DOHH2 (cell line): Measurements from ENCODE around the gene RALGAPB.

Experiments used
- H3F3A ChIP-seq: fragments of 200-600 bp; sonication (generic), shearing (Covaris generic); 2 replicates; pipeline ENCODE4 v1.6.0; 2016; ENCODE audit warnings: antibody characterized with exemption, mild to moderate bottlenecking; ENCODE audit not compliant: control insufficient read depth, insufficient read depth
- H3K27ac ChIP-seq: fragments of 200-600 bp; sonication (generic); 2 replicates; pipeline ENCODE4 v1.5.1; 2014; ENCODE audit warnings: low read depth, mild to moderate bottlenecking, low read length, moderate library complexity
- H3K27me3 ChIP-seq: fragments of 200-600 bp; sonication (generic); 2 replicates; pipeline ENCODE4 v1.6.1; 2014; ENCODE audit warnings: mild to moderate bottlenecking, low read length, mixed read lengths; ENCODE audit not compliant: control insufficient read depth
- H3K36me3 ChIP-seq: fragments of 200-600 bp; sonication (generic); 2 replicates; pipeline ENCODE4 v1.6.1; 2014; ENCODE audit warnings: mild to moderate bottlenecking, low read length, moderate library complexity, mixed read lengths; ENCODE audit not compliant: control insufficient read depth
- H3K4me1 ChIP-seq: fragments of 200-600 bp; sonication (generic); 2 replicates; pipeline ENCODE4 v1.6.1; 2014; ENCODE audit warnings: mild to moderate bottlenecking, low read length, mixed read lengths; ENCODE audit not compliant: control insufficient read depth
- H3K4me2 ChIP-seq: fragments of 200-600 bp; sonication (generic); 2 replicates; pipeline ENCODE4 v1.6.0; 2014; ENCODE audit warnings: mild to moderate bottlenecking, low read length, moderate library complexity
- H3K4me3 ChIP-seq: fragments of 200-600 bp; sonication (generic); 2 replicates; pipeline ENCODE4 v1.5.1; 2014; ENCODE audit warnings: mild to moderate bottlenecking, low read length, mixed read lengths
- H3K79me2 ChIP-seq: fragments of 200-600 bp; sonication (generic); 2 replicates; pipeline ENCODE4 v1.6.1; 2014; ENCODE audit warnings: mild to moderate bottlenecking, low read length, mixed read lengths; ENCODE audit not compliant: control insufficient read depth
- H3K9me2 ChIP-seq: fragments of 200-600 bp; sonication (generic); replicated peaks from 2 replicates; pipeline ENCODE4 v1.6.1; 2014; ENCODE audit warnings: mild to moderate bottlenecking, low read length, mixed read lengths; ENCODE audit not compliant: control insufficient read depth
- H3K9me3 ChIP-seq: fragments of 200-600 bp; sonication (generic); 2 replicates; pipeline ENCODE4 v1.6.1; 2014; ENCODE audit warnings: antibody characterized with exemption, low read length, mixed read lengths; ENCODE audit not compliant: control insufficient read depth, insufficient read depth
- H4K20me1 ChIP-seq: fragments of 200-600 bp; sonication (generic); 2 replicates; pipeline ENCODE4 v1.6.0; 2014; ENCODE audit warnings: low read depth, mild to moderate bottlenecking, antibody characterized with exemption, low read length, moderate library complexity; ENCODE audit not compliant: control insufficient read depth, insufficient read depth
- EZH2phosphoT487 ChIP-seq: fragments of 200-600 bp; sonication (generic); IDR thresholded peaks from 2 replicates; pipeline ENCODE4 v1.6.1; 2017; ENCODE audit warnings: borderline replicate concordance, mild to moderate bottlenecking, antibody characterized with exemption, low read length, moderate library complexity, mixed read lengths
- TF ChIP-seq, protein P1 (sequence below): fragments of 200-600 bp; sonication (generic); IDR thresholded peaks from one replicate; pipeline ENCODE4 v1.5.1; 2014; ENCODE audit warnings: antibody characterized with exemption, mild to moderate bottlenecking, low read depth, low read length; ENCODE audit not compliant: poor library complexity, severe bottlenecking

RALGAPB gene

DNA sequence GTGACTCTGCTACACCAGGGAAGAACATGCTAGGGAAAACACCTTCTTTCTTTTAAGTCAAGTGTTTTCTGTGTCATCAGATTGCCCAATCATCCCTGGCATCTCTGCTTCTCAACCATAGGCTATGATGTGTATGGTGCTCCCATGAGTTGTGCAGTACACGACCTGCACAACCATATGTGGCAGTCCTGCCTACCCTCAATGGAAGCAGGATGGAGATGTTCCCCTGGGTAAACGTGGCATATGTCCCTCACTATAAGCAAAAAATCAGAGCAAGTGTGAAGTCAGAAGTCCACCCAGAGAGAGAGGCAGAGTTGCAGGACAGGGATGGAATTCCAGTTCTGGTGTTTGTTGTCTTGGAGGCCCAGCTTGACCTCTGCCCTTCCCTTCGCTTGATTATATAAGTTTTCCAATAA lies 27.3 kb upstream of the RALGAPB start:
- Histone ChIP-seq H3K27me3 (peaks cover 7% of the 10 kb centered on the region), H4K20me1 (no peaks in the 10 kb centered on the region), H3K4me3 (no peak overlapping the region), H3K9me2 (no peaks in the 10 kb centered on the region), H3F3A (peaks cover 2% of the 10 kb centered on the region; the same call in 1 of the 2 replicates), H3K27ac (no peak overlapping the region), H3K4me2 (no peak overlapping the region), H3K36me3 (peaks cover 31% of the 10 kb centered on the region), H3K79me2 (peaks cover 36% of the 10 kb centered on the region), H3K9me3 (no peaks in the 10 kb centered on the region), H3K4me1 (peaks cover 29% of the 10 kb centered on the region)
- TF ChIP-seq, protein P1, sequence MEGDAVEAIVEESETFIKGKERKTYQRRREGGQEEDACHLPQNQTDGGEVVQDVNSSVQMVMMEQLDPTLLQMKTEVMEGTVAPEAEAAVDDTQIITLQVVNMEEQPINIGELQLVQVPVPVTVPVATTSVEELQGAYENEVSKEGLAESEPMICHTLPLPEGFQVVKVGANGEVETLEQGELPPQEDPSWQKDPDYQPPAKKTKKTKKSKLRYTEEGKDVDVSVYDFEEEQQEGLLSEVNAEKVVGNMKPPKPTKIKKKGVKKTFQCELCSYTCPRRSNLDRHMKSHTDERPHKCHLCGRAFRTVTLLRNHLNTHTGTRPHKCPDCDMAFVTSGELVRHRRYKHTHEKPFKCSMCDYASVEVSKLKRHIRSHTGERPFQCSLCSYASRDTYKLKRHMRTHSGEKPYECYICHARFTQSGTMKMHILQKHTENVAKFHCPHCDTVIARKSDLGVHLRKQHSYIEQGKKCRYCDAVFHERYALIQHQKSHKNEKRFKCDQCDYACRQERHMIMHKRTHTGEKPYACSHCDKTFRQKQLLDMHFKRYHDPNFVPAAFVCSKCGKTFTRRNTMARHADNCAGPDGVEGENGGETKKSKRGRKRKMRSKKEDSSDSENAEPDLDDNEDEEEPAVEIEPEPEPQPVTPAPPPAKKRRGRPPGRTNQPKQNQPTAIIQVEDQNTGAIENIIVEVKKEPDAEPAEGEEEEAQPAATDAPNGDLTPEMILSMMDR, result no peak
- no peak for TF ChIP-seq EZH2phosphoT487

DNA sequence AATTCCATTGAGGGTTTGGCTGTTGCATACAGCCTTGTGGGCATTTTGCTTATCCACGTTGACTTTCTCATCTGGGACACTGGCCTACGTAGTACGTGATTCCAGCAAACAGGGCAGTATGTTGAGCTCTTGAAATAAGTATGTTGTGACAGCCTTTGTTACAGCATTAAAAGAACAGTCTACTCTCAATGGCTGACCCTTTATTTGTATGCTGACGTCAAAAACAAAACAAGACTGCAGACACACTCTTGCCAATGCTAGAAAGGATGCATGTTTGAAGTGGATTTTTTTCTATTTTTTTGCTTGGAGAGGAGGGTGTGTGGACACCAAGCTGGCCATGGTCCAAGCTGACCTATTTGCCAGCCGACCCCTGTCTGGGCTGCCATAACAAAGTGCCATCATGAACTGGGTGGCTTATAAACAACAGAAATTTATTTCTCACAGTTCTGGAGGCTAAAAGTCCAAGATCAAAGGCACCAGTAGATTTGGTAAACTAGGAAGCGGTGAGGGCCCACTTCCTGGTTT lies 26.7 kb upstream of the RALGAPB start:
- peak overlapping the region; percentile 100 for H3K4me2 ChIP-seq
- H3K27ac ChIP-seq, result no peak overlapping the region

DNA sequence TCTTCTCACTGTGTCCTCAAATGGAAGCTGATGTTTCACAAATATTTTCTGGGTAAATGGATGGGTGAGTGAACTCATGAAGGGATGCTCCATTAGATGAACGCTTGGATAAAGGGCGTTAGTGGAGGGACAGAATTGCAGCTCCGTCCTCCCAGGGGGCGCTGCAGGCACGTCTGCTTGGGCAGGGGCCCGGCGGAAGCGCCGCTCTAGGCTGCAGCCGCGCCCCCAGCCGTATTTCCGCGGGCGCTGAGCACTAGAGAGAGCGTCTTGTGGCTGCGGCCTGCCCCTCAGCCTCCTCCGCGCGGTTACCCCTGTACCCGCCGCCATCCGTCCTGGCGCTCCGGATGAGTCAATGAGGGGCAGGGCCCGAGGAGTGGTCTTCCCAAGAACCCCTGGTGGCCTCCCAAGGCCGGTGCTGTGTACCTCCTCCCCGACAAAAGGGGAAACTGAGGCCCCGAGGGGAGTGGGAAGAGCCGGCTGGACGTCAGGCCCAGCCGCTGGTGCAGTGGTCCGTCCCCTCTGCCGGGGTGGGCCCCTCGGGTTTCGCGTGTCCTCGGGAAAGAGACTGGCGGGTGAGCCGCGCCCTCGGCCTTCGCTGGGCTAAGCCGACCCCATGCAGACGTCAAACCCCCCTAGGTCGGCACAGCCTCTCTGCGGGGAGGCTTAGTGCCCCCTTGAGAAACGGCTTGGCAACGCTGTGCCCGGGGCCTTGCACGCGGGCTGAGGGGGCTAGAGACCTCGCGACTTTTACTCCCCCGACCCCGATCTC lies 26.0 kb upstream of the RALGAPB start:
- Histone ChIP-seq H4K20me1 (no peaks in the 10 kb centered on the region), H3K4me1 (peaks cover 29% of the 10 kb centered on the region), H3K79me2 (peaks cover 37% of the 10 kb centered on the region), H3K9me2 (no peaks in the 10 kb centered on the region), H3K27me3 (peaks cover 7% of the 10 kb centered on the region), H3K36me3 (peaks cover 41% of the 10 kb centered on the region), H3K9me3 (no peaks in the 10 kb centered on the region), H3K27ac (peak overlapping the region; percentile 66), H3K4me2 (peak overlapping the region; percentile 100), H3F3A (peaks cover 2% of the 10 kb centered on the region; the same call in 1 of the 2 replicates), H3K4me3 (peak overlapping the region; percentile 99)
- TF ChIP-seq EZH2phosphoT487, result no peak
- TF ChIP-seq, protein P1, result peak; percentile 83

More for the DNA sequence above, 26.7 kb upstream of the RALGAPB start:
- Histone ChIP-seq H3K27me3 (peaks cover 7% of the 10 kb centered on the region), H3K36me3 (peaks cover 37% of the 10 kb centered on the region), H3K4me3 (peak overlapping the region; percentile 99), H3K4me1 (peaks cover 29% of the 10 kb centered on the region), H3F3A (peaks cover 2% of the 10 kb centered on the region; the same call in 1 of the 2 replicates), H4K20me1 (no peaks in the 10 kb centered on the region), H3K9me3 (no peaks in the 10 kb centered on the region), H3K9me2 (no peaks in the 10 kb centered on the region), H3K79me2 (peaks cover 37% of the 10 kb centered on the region)
- TF ChIP-seq EZH2phosphoT487, result no peak
- TF ChIP-seq, protein P1, result no peak
